CD4-positive, alpha-beta T cell treated with Interferon alpha-2 for 1 hour (primary cell): ENCODE data around the gene TMEM170B.

ENCODE experiments used
- DNase-seq, 2 donors: peaks; one replicate each; pipeline ENCODE4 v3.0.0-alpha.2; 2020 to 2022

Gene TMEM170B

DNA sequence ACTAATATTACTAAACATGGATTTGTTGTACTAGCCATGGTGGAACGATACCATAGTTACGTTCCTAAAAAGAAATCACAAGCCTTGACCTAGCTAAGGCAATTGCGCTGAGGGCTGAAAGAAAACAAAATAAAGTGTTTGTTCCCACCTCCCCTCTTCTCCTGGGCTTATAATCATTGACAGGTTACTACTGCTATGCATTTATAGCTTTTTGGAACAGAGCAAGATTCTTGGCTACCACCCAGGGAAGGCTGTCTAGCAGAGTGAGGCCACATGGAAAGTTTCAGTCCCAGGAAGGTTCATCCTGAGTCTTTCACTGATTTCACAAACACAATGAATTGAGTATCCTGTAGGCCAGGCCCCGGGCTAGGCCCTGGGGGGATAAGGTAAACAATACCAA is 84.6 kb downstream of the TMEM170B start:
- DNase-seq: no peak

DNA sequence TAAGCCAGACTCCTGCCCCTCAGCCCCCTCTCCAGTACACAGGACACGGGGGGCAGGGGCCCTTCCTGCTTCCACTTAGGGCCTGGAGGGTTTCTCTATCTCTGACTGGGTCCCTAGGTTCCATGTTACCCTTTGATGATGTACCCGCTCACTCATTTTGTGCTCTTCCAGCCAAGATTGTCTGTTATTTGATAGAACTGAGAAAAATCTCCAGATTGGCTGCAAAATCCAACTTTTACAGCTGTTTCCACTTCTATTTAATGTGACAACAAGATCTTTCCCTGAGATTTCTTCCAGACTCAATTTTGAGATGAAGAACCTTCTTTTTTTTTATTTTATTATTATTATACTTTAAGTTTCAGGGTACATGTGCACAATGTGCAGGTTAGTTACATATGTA is 85.7 kb downstream of the TMEM170B start:
- DNase-seq: no peak

DNA sequence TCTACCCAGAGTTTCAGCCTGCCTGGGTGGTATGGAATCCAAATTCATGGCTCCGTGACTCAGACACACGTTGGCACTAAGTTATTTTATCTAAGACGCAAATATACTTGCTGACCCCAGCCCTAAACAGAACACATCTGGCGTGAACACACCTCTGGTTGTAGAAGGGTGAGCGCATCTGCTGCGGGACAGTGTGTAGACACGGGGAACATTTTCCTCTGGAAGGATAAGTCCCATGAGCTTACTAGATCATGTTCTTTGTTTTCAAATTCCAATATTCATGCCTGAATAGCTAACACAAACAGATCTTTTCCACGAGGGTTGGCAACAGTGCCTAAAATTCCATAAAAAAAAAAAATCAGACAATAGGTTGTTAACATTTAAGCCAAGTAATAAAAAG is 87.8 kb downstream of the TMEM170B start:
- no peak for DNase-seq

DNA sequence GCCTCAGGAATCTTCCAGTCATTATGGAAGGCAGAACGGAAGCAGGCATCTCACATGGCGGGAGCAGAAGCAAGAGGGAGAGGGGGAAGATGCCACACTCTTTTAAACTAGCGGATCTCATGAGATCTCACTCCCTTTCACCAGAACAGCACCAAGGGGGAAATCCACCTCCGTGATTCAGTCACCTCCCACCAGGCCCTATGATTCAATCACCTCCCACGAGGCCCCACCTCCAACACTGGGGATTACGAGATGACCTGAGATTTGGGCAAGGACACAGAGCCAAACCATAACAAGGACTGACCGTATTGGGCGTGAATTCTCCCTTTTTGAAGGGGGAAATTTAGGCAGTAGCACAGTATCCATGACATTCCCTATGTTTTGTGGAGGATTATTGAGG is 88.8 kb downstream of the TMEM170B start:
- no peak for DNase-seq

DNA sequence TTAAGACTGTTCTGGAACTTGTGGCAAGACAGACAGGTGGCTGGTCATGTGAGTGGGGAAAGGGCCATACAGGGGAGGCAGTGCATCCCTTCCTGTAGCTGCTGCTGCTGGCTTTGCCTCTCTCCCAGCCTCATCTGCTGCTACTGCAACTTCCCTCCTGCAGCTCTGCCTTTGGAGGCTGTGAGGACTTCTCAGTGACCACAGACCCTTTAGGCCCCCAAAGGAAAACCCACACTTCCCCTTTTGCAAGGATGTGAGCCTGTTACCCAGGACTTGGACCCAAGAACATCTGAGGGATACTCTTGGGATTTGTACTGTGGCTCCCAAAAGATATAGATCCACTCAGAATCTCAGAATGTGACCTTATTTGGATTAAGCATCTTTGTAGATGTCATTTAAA is 91.0 kb downstream of the TMEM170B start:
- DNase-seq: no peak

DNA sequence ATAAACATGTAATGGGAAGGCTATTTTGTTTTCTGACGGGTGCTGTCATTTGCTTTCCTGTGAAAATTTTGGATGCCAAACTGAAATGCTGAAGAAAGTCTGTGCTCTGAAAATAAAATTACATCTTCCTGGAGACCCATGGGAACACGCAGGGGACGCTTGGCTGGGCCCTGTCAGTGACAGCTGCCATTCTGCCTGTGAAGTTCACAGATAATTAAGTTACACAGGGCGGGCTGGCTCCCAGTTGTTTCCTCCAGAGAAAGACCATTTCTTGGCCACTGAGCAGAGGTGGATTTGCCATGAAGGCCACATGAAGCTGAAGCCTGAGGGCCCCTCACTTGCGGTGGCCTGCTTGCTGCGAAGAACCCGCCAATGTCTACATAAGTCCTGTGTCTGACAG is 93.5 kb downstream of the TMEM170B start:
- DNase-seq: no peak

DNA sequence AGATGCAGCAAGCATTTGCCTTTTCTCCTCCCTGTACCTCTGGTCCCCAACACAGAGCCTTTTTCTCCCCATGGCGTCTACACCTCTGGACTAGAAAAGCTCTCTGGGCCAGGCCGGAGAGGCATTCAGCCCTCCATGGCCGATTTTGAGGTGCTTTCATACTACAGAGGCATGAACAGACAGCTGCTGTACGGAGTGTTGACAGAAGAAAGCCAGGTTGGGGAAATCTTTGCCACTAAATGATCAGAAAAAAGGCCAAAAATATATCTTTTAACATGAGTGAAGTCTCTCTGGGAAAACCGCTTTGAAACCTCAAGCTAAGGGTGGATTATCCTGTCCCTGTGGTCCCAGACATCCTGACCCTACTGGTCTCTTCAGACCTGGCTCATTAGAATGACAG is 94.0 kb downstream of the TMEM170B start:
- no peak for DNase-seq

DNA sequence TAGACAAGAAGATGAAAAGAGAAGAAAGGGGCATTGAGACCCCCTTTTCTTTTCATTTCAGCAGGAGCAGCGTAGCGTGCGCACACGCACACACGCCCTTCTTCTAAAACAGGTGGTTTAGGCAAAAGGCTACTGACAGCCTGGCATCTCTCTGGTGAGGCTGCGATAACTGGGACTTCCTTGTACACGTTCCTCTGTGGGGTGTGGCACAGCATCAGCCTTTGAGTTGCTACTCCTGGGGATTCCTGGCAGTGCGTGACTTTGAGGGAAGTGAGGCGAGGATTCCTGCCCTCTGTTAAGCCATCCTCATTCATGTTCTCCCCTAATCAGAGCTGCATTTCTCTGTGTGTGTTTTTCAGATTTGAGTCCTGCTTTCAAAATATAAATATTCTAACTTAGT is 94.7 kb downstream of the TMEM170B start:
- DNase-seq: no peak

DNA sequence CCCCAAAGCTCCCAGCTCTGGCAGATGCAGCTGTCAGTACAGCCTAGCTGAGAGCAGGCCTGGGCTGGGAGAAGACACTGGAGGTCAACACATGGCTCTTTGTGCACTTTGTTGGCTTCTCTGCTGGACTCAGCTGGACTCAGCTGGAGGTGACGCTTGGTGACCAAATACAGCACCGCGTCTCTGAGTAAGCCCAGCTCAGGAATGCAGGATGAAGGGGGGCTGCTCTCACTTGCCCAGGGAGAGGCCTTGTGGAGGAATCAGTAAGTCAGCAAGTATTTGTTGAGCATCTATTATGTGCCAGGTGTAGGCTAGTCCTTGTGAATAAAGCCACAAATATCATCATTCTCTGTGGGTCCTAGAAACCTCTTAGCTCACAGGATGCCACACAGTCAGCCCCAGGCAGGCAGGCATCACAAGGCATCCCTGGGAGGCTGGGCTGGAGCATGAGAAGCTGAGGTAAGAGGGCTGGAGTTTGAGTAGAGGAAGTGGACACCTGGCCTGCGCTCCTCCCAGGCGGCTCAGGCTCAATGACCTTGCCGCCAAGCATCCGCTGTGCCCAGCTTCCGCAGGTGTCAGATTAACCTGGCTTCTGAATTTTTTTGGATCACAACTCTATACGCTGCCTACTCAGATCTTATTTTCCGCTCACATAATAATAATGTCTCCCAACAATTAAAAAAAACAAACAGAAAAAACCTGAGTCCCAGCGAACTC is 95.4 kb downstream of the TMEM170B start:
- no peak for DNase-seq
